Activated CD4-positive, alpha-beta T cell treated with anti-CD3 and anti-CD28 coated beads for 24 hours (primary cell): Measurements from ENCODE around the gene OR51A4.
"Not testable (repeated sequence)": the region's sequence is repeated elsewhere in the genome, so short reads cannot be mapped to it uniquely, and the experiment has no call there.

Source experiments
- DNase-seq, 2 donors: peaks; one replicate each; pipeline ENCODE4 v3.0.0-alpha.2; 2020; ENCODE audit warnings: low read depth in 2 of 2

The OR51A4 gene, protein sequence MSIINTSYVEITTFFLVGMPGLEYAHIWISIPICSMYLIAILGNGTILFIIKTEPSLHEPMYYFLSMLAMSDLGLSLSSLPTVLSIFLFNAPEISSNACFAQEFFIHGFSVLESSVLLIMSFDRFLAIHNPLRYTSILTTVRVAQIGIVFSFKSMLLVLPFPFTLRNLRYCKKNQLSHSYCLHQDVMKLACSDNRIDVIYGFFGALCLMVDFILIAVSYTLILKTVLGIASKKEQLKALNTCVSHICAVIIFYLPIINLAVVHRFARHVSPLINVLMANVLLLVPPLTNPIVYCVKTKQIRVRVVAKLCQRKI

DNA sequence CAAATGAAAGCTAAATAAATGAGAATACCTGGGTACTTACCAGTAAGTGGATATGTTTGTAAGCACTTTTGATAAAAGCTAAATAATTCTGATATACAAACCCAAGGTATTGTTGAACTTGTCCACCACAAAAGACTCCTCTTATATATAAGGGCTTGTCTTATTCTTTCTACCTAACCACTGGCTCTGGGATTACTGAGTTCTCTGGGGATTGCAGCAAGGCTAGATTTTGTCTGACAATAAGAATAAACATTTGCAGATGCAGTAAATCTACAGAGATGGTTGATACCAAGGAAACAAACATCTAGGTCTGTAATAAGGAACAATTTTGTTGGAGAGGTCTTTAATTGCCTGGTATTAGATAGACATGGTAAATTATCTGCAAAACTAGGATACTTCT is at the start of gene OR51A4:
TSS of gene OR51A4 (minus strand) at position 101 of the 400 bp plus-strand sequence. CDS start 505 bp downstream, outside the sequence.
- no peak for DNase-seq

DNA sequence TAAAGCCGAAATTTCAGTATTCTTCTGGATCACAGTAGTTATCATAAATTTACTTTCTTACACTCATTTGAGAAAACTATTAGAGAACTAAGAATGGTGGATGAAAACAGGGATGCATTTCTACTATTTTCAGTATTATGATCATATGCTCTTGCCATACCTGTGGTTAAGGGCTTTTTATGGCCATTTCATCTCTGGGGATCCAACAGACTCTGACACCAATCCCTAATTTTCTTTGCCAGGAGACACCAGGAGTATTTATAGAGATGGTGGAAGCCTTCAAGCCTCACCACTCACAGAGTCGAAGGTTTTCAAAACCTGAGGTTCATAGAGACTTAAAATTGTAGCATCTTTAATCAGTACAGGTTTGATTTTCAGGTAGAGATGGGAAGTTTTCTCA is 47.1 kb upstream of the OR51A4 start, which contains the start of gene OR51L1:
TSS of gene OR51L1 (plus strand) at position 301 of the 400 bp plus-strand sequence. CDS start 4,132 bp downstream, outside the sequence.
- no peak for DNase-seq

DNA sequence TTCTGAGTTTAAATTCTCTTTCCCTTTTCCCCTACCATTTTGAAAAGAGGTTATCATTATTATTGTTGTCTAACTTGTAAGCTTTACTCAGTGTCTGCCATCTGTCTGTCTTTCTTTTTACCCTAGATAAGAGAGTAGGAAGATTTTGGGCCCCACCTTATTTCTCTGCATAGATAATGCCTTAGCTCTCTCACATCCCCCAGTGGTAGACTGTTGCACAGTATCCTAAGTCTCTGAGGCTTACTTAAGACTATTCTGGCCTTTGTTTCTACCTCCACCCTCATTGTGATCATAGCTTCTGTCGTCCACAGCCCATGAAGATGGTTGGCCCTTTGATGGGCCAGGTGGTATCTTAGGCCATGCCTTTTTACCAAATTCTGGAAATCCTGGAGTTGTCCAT is 43.7 kb upstream of the OR51A4 start:
- no peak for DNase-seq

DNA sequence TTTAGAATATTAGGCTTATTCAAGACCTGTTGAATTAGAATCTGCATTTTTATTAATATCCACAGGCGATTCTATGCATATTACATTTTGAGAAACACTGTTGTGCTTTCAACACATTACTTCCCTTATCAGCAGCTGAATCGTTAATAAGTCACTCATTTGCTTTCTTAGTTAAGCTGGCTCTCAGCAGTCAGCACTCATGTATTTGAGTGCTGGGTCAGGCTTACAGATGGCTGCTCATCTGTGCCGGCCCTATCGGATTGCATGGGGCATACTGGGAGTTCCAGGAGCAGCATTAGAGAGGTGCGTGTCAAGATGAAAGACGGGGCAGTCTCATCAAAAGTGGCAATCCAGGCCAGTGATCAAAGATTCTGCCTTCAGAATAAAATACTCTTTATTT is 36.4 kb upstream of the OR51A4 start:
- DNase-seq = no peak

DNA sequence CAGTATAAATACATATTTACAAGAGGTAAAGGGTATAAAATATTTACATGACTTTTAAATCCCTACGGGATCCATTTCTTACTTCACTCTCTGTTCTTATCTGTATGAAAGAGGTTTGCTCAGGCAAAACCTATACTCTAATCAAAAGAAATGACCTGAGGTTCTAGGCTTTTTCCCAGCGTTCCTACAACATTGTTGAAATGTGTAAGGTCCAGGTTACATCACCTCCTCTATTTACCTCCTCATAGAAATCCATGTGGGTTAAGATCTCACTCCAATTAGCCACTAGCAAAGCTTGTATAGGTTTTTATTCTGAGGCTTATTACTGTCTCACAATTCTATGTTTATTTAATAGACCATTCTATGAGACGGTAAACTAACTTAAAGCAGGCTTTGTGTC is 35.3 kb upstream of the OR51A4 start:
- DNase-seq = no peak

DNA sequence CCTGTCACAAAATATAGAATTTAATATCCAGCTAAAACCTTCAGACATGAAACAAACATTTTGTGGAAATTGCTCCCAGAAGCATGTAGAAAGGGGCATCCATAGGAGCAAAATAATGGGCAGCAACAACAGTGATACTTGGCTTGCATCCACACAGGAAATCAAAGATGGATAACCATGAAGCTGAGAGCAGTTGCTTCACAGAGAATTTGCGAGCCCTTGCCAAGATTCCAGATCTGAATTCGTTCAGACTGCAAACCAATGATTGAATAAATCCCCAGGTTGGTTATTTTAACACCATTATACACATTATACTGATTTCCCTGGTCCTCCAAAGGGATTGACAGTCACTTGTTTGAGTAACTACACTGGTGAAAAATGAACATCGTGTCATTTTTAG is 31.6 kb upstream of the OR51A4 start:
- DNase-seq = no peak

DNA sequence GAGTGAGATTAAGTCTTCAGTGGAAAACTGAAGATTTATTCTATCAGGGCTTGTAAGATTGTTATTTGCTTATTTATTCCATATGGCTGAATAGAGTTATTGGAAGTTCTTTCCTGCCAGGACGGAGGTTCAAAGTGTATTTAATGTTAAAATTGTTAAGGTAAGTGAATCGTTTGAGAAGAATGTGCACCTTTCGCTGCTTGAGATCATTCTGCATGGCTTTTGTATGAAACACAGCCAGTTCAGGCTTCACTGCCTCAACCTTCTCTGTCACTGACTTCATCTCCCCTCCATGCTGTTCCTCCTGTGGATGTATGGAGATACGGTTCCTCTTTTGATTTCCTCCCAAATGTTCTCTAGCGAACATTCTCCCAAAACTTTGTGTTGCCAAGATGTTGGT is 28.0 kb upstream of the OR51A4 start:
- DNase-seq = no peak

DNA sequence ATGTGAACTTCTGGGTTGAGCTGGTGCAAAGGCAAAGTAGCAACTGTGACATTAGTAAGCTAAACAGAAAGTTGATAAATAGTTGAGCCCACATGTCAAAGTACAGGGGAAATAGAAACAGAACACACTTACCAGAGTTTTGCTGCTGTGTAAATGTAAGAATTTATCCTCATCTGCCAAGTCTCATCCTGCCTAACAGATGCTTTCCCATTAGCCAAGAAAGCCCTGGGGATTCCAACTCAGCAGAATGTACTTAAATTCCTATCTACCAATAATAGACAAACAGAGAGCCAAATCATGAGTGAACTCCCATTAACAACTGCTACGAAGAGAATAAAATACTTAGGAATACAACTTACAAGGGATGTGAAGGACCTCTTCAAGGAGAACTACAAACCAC is 15.4 kb upstream of the OR51A4 start:
- DNase-seq = no peak

DNA sequence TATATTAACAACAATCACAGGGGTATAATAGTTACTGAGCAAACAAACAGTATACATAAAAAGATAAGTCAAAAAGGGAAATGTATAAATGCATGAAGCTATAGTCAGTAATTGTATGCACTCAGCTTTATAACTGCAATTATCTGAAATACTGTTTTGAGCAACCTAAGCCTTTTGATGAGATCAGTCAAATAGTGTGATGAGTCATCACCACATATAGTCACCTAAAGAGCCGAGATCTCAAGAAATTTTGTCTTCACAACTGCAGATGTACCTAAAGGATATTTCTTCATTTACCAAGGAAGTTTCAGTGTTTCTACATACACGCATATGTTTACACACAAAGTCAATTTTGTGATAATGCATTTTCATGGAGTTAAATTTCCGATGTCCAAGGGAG is 13.5 kb upstream of the OR51A4 start:
- no peak for DNase-seq

DNA sequence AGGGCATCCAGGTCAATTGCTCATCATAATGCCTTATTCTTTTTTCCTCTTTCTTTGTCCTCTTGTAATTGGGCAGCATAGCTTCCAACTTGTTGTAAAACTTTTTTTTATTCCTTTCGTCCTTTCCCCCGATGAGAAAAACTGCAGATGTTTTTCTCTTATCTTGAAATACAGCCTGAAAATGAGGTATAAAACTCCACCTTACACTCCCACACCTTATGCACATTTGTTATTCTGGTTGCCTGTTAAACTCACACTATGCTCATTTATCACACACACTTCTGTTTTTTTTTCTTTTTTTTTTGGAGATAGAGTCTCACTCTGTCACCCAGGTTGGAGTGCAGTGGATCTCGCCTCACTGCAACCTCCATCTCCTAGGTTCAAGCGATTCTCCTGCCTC is 10.0 kb upstream of the OR51A4 start:
- no peak for DNase-seq

DNA sequence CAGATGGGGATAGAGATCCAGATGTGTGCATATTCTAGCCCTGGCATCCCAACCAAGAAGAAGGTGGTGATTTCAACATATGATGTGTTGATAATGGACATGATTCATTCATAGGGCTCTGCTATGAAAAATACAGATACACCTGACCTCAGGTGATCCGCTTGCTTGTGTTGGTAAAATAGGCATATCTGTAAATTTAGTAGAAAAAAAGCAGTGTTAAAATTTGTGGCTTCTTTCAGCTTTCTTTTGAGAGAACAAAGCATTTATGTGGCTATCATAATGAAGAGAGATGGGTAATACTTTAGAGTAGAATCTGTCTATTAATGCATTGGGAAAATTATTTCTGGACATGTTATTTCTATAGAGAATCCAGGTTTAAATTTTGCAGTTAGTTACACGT is 8.2 kb upstream of the OR51A4 start, which contains the start of gene OR51A2:
TSS of gene OR51A2 (minus strand) at position 101 of the 400 bp plus-strand sequence. CDS start at position 101, 0 bp downstream.
- not testable (repeated sequence) for DNase-seq

DNA sequence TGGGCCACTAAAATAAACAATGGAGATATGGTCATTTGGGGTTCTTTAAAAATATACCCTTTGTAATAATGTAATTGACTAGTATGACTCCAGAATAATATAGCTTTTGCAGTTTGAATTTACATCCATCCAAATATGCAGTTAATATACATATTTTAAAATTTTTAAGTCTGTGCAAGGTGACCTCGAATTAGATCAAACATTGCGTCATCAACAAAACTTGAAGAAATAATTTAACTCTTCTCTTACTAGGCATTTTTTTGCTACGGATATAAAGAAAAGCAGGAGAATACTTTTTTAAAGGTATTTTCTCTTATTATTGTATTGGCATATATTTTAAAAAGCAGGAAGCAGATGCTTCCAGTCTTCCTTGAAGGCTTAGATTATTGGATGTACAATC is 10.7 kb downstream of the OR51A4 start:
- no peak for DNase-seq

DNA sequence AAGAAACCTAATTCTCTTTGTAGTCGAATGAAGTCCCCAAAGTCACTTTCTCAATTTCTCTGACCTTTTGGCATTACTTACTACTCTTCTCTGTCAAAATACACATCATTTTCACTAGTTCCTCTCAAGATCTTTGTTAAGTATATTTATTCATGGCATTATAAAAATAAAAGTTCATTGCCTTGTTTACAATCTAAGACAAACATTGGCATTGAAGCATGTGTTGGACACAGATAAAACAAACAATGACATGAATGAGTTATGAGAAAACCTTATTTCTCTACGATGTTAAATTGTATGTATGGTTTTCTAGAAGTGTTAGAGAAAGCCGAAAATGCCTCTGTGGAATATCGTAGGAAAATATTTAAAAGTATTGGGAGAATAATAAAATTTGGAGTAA is 14.7 kb downstream of the OR51A4 start:
- no peak for DNase-seq

DNA sequence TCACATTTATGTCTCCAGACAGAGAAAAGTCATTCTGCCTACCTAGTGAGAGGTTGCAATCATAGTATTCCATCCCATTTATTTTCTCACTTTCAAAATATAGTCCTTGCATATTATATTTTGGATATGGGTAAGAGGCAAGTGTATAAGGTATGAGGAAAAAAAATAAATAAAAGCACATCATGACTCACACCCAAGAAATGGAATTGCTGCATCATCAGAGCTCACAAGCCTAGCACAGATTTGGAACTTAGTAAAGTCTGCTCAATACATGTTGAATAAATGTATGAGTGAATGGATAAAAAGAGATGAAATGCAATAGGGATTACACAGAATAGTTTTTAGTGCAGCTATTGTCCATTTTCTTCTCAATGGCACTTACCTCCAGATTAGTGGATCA is 20.8 kb downstream of the OR51A4 start:
- DNase-seq = no peak

DNA sequence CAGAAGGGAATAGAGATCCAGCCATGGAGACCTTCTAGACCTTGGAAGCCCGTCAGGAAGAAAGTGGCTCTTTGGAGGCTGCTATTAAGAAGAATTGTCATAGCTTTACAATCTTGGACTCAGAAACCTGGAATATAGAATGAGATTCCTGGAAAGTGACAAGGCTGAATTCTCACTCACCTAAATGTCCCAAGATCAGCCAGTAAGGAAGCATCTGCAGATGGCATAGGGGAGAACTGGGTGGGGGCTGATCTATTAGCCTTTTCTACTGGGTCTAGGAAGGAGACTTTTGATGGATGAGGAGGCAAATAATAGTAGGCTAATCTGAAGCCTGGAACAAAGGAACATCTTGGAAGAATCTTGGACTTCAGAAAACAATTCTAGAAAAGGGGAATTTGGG is 23.2 kb downstream of the OR51A4 start, which contains the start of gene OR51G1:
TSS of gene OR51G1 (minus strand) at position 101 of the 400 bp plus-strand sequence. CDS start at position 101, 0 bp downstream.
- no peak for DNase-seq

DNA sequence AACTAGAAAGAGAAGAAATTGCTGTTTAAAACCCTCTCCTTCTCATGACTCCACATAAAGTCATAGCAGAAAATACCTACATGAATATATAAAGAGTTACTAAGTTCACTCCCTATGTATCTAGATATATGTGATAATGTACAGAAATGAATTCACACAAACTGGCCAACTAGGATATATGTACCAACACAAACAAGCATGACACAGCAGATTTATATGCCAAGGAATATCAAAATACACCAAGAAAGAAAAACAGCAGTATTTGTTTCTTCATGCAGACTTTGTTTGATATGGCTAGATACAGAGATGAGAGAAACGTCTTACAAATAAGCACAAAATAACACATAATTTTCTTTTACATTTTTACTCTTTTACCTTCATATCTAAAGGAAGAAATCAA is 25.1 kb downstream of the OR51A4 start:
- no peak for DNase-seq

DNA sequence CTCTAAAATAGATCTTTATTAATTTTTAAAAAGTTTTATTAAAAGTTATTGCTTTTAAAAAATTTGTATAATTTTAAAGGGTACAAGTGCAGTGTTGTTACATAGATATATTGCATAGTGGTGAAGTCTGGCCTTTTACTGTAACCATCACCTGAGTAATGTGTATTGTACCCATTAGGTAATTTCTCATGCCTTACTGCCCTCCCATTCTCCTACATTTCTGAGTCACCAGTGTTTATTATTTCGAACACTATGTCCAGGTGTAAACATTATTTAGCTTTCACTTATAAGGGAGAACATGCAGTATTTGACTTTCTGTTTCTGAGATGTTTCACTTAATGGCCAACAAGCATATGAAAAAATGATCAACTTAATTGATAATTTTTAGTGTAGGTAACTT is 25.6 kb downstream of the OR51A4 start:
- DNase-seq = no peak

DNA sequence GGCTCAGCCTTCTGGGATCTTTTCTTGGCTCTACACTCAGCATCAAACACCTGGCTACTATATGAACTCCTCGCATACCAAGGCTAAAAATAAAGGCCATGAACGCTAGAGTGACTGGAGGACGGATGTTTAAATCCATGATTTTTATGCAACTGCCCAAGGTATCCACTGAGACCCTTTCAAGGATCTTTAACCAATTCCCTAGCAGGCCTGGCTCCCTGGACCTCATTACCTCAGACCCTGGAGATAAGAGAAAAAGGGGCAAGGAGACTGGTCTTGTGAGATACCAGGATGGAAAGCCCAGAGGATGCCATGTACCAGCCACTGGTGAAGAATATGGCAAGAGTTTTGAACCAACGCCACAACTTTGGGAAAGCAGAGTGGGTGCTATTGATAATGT is 28.2 kb downstream of the OR51A4 start, which contains the start of gene OR51G2:
TSS of gene OR51G2 (minus strand) at position 101 of the 400 bp plus-strand sequence. CDS start 3,687 bp downstream, outside the sequence.
- DNase-seq = no peak

DNA sequence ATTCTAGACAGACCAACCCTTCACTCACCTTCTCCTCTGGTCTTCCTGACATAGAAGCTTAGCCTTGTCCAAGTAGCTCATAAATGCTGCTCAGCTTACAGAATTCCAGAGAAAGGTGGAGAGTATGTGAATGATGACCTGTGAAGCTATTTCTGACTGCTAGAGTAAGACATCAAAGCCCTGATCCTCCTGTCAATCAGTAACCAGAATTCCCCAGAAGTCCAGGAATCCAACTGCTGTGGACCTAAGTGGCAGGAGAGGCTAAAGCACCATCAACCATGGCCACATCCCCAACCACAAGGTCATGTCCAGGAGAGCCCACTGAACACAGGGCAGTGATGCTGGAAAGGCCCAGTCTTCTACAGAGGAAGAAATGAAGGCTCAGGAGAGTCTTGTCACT is 30.8 kb downstream of the OR51A4 start:
- DNase-seq = no peak

DNA sequence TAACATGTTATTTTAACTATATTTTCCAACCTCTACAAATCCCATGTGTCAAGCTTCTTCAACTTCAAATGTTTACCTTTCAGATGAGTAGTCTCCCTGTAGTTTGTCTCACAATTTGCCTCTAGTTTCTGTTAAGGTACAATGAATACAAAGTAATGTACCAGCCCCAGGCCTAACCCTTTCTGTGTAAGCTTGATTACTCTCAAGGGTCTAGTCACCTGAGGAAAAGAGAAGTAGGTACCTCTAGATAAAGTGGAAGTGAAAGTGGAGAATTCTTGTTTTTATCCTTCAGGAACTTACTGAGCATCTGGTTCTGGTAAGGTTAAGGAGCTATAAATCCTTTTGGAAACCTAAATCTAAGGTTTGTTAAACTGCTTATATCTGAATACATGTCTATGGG is 43.9 kb downstream of the OR51A4 start, which contains the start of gene OR51A7:
TSS of gene OR51A7 (plus strand) at position 300 of the 400 bp plus-strand sequence. CDS start 3,587 bp downstream, outside the sequence.
- DNase-seq = no peak
